Smooth muscle cell (in vitro differentiated cells): ENCODE measurements around the gene WBP2NL. TPM values are rescaled to one million over a fixed set of nuclear protein-coding genes. Genes with fewer than 3 reads are reported as not detected.

ENCODE experiments used
- DNase-seq: peaks from one replicate; lab custom pipeline; 2025; ENCODE audit not compliant: unreplicated experiment; lab: John Stamatoyannopoulos, UW
- H2AFZ ChIP-seq: fragments of 200-600 bp; sonication (generic); 2 replicates; pipeline ENCODE4 v1.6.0; 2016; ENCODE audit warnings: antibody characterized with exemption, low read depth, mild to moderate bottlenecking
- H3F3A ChIP-seq: fragments of 200-600 bp; sonication (generic); 2 replicates; pipeline ENCODE4 v1.6.0; 2017; ENCODE audit warnings: antibody characterized with exemption, low read depth
- H3K27ac ChIP-seq: fragments of 200-600 bp; sonication (generic); 2 replicates; pipeline ENCODE4 v1.5.1; 2016; ENCODE audit warnings: low read depth, mild to moderate bottlenecking
- H3K27me3 ChIP-seq: fragments of 200-600 bp; sonication (generic); 2 replicates; pipeline ENCODE4 v1.6.1; 2016; ENCODE audit warnings: low read depth, mild to moderate bottlenecking
- H3K36me3 ChIP-seq: fragments of 200-600 bp; sonication (generic); 2 replicates; pipeline ENCODE4 v1.5.1; 2016; ENCODE audit warnings: low read depth
- H3K4me1 ChIP-seq: fragments of 200-600 bp; sonication (generic); 2 replicates; pipeline ENCODE4 v1.5.1; 2016; ENCODE audit warnings: low read depth
- H3K4me2 ChIP-seq: fragments of 200-600 bp; sonication (generic); 2 replicates; pipeline ENCODE4 v1.6.0; 2016; ENCODE audit warnings: mild to moderate bottlenecking
- H3K4me3 ChIP-seq: fragments of 200-600 bp; sonication (generic); 2 replicates; pipeline ENCODE4 v1.5.1; 2016; ENCODE audit warnings: mild to moderate bottlenecking
- H3K79me2 ChIP-seq: fragments of 200-600 bp; sonication (generic); 2 replicates; pipeline ENCODE4 v1.6.0; 2016; ENCODE audit warnings: low read depth, mild to moderate bottlenecking
- H3K9ac ChIP-seq: fragments of 200-600 bp; sonication (generic); 2 replicates; pipeline ENCODE4 v1.6.0; 2016; ENCODE audit warnings: low read depth
- H3K9me3 ChIP-seq: fragments of 200-600 bp; sonication (generic); replicated peaks from 2 replicates; pipeline ENCODE4 v1.5.1; 2016; ENCODE audit warnings: low read depth
- H4K20me1 ChIP-seq: fragments of 200-600 bp; sonication (generic); 2 replicates; pipeline ENCODE4 v1.6.0; 2016; ENCODE audit warnings: low read depth
- WGBS: methylation state at CpG from one replicate; pipeline ENCODE4 v1.1.7; 2016; ENCODE audit warnings: low lambda C conversion rate; 5-methylcytosine and 5-hydroxymethylcytosine counted together
- polyA plus RNA-seq: library from polyadenylated mRNA; unstranded; fragments of >200 nt; fragmentation: Nextera tagmentation; extraction: Ambion mirVana; gene quantifications from 2 replicates; pipeline ENCODE4 v1.2.1, GENCODE V29; 2016
- total RNA-seq: library from RNA; depleted of rRNA; stranded (reverse); fragments of >200 nt; gene quantifications from 2 replicates; pipeline ENCODE4 v1.2.3, GENCODE V29; 2014
- TF ChIP-seq, protein P1 (sequence below): fragments of 200-600 bp; sonication (generic); IDR thresholded peaks from 2 replicates; pipeline ENCODE4 v1.5.1; 2017; ENCODE audit warnings: borderline replicate concordance, mild to moderate bottlenecking, antibody characterized with exemption; ENCODE audit not compliant: insufficient read depth, poor library complexity, severe bottlenecking

WBP2NL gene
- total and polyA plus RNA-seq, 2 experiments from 2014 or later: 0.10 TPM; not detected in 1

DNA sequence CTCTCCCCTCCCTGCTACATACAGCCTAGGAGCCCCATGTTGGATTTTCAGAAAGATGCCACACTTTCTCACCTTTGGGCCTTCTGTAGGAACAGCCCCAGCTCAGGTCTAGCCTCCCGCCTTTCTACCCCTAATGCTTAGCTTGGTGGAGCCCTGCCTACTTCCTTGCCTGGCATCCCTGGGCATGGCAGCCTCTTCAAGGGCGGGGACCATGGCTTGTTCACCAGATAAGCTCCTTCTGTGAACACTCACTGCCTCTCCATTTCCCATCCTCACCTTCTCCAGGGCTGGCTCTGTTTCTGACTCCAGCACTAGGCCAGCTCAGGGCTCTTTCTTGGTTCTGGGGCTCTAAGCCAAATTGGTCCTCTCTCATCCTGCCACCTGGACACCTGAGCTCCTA lies 28.0 kb upstream of the WBP2NL start:
- H3K4me1 ChIP-seq: peaks cover 4% of the 10 kb centered on the region
- WGBS: 93% methylated on average over 2 of the region's 2 CpGs
- no peak overlapping the region for H3K4me2 ChIP-seq
- no peaks in the 10 kb centered on the region for H3K79me2 ChIP-seq
- no peaks in the 10 kb centered on the region for H4K20me1 ChIP-seq
- H3F3A ChIP-seq: no peaks in the 10 kb centered on the region
- H3K9ac ChIP-seq: no peak overlapping the region
- no peak overlapping the region for H2AFZ ChIP-seq
- H3K27me3 ChIP-seq: peaks cover 13% of the 10 kb centered on the region
- H3K27ac ChIP-seq: no peak overlapping the region
- no peaks in the 10 kb centered on the region for H3K36me3 ChIP-seq
- TF ChIP-seq, protein P1, sequence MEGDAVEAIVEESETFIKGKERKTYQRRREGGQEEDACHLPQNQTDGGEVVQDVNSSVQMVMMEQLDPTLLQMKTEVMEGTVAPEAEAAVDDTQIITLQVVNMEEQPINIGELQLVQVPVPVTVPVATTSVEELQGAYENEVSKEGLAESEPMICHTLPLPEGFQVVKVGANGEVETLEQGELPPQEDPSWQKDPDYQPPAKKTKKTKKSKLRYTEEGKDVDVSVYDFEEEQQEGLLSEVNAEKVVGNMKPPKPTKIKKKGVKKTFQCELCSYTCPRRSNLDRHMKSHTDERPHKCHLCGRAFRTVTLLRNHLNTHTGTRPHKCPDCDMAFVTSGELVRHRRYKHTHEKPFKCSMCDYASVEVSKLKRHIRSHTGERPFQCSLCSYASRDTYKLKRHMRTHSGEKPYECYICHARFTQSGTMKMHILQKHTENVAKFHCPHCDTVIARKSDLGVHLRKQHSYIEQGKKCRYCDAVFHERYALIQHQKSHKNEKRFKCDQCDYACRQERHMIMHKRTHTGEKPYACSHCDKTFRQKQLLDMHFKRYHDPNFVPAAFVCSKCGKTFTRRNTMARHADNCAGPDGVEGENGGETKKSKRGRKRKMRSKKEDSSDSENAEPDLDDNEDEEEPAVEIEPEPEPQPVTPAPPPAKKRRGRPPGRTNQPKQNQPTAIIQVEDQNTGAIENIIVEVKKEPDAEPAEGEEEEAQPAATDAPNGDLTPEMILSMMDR: no peak
- no peak for DNase-seq
- no peak overlapping the region for H3K4me3 ChIP-seq
- no peaks in the 10 kb centered on the region for H3K9me3 ChIP-seq

DNA sequence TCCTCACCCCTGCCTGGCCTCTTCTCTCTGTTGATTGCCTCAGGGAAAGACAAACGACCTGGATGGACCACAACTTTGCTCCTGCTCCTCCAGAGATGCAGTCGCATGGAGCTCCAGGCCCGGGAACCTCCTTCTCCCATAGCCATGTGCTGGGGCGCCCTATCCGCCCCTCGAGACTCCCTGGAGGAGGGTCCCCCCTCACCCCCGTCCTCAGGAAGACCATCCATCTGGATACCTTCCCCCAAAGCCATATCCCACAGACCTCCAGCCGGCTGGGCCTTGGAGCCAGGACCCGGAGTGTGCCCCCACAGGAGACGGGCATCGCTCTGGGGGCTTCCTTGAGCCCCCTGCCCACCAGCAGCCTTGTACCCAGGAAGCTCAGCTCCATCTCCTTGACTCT lies 27.2 kb upstream of the WBP2NL start:
- Histone ChIP-seq H3K27me3 (peaks cover 21% of the 10 kb centered on the region), H3K9ac (no peak overlapping the region), H3K79me2 (no peaks in the 10 kb centered on the region), H2AFZ (no peak overlapping the region), H4K20me1 (no peaks in the 10 kb centered on the region), H3K4me1 (peaks cover 7% of the 10 kb centered on the region), H3F3A (no peaks in the 10 kb centered on the region), H3K27ac (no peak overlapping the region), H3K4me2 (no peak overlapping the region), H3K36me3 (no peaks in the 10 kb centered on the region), H3K4me3 (no peak overlapping the region), H3K9me3 (no peaks in the 10 kb centered on the region)
- 88% methylated on average over 10 of the region's 11 CpGs for WGBS
- DNase-seq: no peak
- TF ChIP-seq, protein P1: no peak

GRCh38 chr22:41974691-41975290 lies 23.8 kb upstream of the WBP2NL start:
- TF ChIP-seq, protein P1: no peak
- Histone ChIP-seq H3K4me1 (peaks cover 4% of the 10 kb centered on the region), H3K36me3 (no peaks in the 10 kb centered on the region), H3K9ac (no peak overlapping the region), H2AFZ (no peak overlapping the region), H3K79me2 (no peaks in the 10 kb centered on the region), H3F3A (no peaks in the 10 kb centered on the region), H3K4me2 (no peak overlapping the region), H4K20me1 (no peaks in the 10 kb centered on the region), H3K4me3 (no peak overlapping the region), H3K27me3 (peaks cover 37% of the 10 kb centered on the region), H3K27ac (no peak overlapping the region), H3K9me3 (no peaks in the 10 kb centered on the region)
- DNase-seq: no peak
- 72% methylated on average over 10 of the region's 10 CpGs for WGBS
